Breast epithelium (tissue), 3 donors: ENCODE measurements around the gene ZNF100. TPM values are rescaled to one million over a fixed set of nuclear protein-coding genes. Genes with fewer than 3 reads are reported as not detected.

ENCODE experiments used
- total RNA-seq, 3 donors: library from RNA; depleted of rRNA; stranded (reverse); fragments of >200 nt; gene quantifications; one replicate each; pipeline ENCODE4 v1.1.0, GENCODE V29; 2016

The ZNF100 gene
- total RNA-seq, 3 donors from 2014 or later: 3.8 to 17.4 (median 11.5) TPM

Other genes starting within 250 kb of the ZNF100 start
- 10 to 100 TPM; 19.7 to 35.6 (median 21.0) TPM for gene ZNF43, start 68.6 kb upstream of the ZNF100 start, total RNA-seq
- gene ZNF208, start 243.4 kb upstream of the ZNF100 start, total RNA-seq: 10 to 100 TPM in 2 of 3 donors, 1 to 10 TPM in 1; 4.0 to 57.7 (median 13.8) TPM